GM10248 (cell line): ENCODE results near the gene MAPK9.
"Not testable (repeated sequence)": the region's sequence is repeated elsewhere in the genome, so short reads cannot be mapped to it uniquely, and the experiment has no call there.

Source experiments
- CTCF ChIA-PET: fragments of 300-600 bp; sonication (Branson Sonifier 250); formaldehyde crosslinking; extraction: SDS; loops from one replicate; lab custom pipeline; 2021; ENCODE audit warnings: antibody characterized with exemption; lab: Yijun Ruan, JAX
- POLR2A ChIA-PET: fragments of 350-650 bp; sonication (Branson Sonifier 250); formaldehyde crosslinking; extraction: SDS; loops from one replicate; lab custom pipeline; 2020; ENCODE audit warnings: antibody characterized with exemption; lab: Yijun Ruan, JAX
- DNase-seq: peaks from one replicate; pipeline ENCODE4 v3.0.0; 2012; ENCODE audit errors: extremely low spot score
- TF ChIP-seq, protein P1 (sequence below): IDR thresholded peaks from 2 replicates; pipeline ENCODE4 v1.5.1; 2012; ENCODE audit warnings: mild to moderate bottlenecking, low read depth; ENCODE audit errors: extremely low read depth, missing control alignments, control extremely low read depth

The MAPK9 gene

DNA sequence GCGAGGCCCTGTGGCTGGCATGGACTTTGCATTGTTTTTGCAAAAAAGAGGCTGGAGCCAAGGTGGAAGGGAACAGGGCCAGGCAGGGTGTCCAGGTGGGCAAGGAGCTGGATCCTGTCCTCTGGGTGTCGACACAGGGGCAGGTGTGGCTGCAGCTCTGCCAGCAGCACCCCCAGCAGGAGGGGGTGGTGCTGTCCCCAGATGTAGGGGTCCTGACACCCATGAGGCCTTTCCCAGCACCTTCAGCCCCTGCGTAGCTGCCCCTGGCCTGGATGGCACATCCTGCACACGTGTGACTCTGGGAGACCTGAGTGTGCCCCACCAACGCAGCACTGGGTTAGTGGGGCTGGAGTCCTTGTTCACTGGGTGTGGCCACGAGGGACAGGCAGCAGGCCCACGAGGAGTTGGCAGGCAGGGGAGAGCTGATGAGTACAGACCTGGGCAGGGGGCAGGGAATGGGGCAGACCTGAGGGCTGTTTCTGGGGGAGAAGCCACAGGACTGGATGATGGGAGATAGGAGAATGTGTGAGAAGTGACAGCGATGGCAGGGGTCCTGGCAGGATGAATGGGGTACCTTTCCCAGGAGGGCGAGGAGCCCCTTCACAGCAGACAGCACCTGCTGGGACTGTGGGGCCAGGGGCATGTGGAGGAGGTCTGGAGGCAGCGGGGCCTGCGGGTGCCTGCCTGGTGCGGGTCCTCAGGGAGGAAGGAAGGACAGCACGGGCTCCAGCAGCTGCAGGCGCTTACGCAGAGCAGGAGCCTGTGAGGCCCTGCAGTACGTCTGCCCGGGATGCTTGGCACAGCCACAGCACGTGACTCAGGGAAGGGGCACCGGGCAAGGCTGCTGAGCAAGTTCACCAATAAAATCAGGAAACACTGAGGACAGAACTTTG is 79.3 kb downstream of the MAPK9 start:
- TF ChIP-seq, protein P1, sequence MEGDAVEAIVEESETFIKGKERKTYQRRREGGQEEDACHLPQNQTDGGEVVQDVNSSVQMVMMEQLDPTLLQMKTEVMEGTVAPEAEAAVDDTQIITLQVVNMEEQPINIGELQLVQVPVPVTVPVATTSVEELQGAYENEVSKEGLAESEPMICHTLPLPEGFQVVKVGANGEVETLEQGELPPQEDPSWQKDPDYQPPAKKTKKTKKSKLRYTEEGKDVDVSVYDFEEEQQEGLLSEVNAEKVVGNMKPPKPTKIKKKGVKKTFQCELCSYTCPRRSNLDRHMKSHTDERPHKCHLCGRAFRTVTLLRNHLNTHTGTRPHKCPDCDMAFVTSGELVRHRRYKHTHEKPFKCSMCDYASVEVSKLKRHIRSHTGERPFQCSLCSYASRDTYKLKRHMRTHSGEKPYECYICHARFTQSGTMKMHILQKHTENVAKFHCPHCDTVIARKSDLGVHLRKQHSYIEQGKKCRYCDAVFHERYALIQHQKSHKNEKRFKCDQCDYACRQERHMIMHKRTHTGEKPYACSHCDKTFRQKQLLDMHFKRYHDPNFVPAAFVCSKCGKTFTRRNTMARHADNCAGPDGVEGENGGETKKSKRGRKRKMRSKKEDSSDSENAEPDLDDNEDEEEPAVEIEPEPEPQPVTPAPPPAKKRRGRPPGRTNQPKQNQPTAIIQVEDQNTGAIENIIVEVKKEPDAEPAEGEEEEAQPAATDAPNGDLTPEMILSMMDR, result no peak
- POLR2A ChIA-PET, result no interaction called here
- no peak for DNase-seq
- CTCF ChIA-PET, result no interaction called here

DNA sequence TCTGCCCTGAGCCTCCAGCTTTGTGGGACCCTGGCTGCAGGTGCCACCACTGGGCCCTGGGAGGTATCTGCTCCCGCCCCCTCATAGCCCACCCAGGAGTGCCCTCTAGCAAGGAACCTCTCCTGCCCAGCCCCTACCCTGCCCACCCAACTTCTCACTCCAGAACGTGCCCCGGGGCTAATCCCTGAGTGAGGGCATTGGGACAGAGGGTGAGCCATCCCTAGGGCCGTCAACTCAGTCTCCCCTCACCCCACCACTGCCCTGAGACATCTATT is 80.2 kb downstream of the MAPK9 start:
- TF ChIP-seq, protein P1, result no peak
- ChIA-PET POLR2A (no interaction called here), CTCF (no interaction called here)
- DNase-seq, result no peak

DNA sequence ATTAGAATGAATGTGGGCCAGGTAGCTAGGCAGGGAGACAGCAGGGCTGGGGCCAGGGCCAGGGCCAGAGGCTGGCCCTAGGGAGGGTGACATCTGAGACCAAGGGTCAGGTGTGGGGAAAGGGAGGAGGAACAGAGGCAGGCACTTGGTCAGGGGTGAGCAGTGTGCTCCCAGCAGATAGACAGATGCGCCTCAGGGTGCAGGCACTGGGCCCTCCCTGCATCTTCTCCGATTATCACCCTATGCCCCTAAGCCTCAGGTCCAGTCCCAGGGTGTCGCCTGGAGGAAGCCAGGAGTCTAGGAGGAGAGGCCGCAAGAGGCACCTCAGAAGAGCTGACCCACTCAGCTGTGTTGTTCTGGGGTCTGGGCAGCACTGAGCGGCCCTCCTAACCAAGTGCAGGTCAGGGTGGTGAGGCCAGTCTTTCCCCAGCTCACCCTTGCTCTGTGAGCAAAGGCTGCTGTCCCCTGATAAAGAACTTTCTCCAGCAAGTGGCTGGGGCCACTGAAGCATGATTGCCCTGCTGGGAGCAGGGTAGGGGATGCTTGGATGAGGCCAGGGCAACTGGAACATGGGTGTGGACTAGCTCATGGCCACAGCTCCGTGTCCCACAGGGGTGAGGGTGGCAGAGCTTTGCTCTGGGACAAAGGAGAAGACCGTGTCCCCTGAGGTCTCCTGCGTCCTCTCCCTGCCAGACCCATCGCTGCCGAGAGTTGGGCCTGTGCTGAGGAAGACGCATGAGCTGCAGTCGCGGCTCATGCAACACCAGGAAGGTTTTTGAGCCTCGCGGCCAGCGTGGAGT is 80.7 kb downstream of the MAPK9 start:
- TF ChIP-seq, protein P1, result no peak
- ChIA-PET POLR2A (interaction anchor here (0.6 kb wide), 1 partner anchor 121 kb away, joined by 3 read pairs; no protein-coding TSS in a partner anchor), CTCF (interaction anchor here (1.3 to 2.1 kb wide), 3 partner anchors 15 to 342 kb away, joined by 3 to 7 read pairs (median 4); no protein-coding TSS in a partner anchor)
- no peak for DNase-seq

DNA sequence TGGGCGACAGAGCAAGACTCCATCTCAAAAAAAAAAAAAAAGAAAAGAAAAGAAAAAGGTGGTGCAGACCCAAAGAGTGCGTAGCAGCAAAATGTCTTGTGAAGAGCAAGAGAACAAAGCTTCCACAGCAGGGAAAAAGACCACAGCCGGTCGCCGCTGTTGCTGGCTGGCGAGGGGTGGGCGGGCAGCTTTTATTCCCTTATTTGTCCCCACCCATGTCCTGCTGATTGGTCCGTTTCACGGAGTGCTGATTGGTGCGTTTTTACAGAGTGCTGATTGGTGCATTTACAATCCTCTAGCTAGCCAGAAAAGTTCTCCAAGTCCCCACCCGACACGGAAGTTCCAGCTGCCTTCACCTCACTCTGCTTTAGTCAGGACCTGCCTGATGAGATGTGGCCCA is 81.8 kb downstream of the MAPK9 start:
- CTCF ChIA-PET, result interaction anchor here (1.3 to 2.2 kb wide), 4 partner anchors 12 to 341 kb away, joined by 3 to 7 read pairs (median 4); no protein-coding TSS in a partner anchor
- POLR2A ChIA-PET, DNase-seq: not testable (repeated sequence)

DNA sequence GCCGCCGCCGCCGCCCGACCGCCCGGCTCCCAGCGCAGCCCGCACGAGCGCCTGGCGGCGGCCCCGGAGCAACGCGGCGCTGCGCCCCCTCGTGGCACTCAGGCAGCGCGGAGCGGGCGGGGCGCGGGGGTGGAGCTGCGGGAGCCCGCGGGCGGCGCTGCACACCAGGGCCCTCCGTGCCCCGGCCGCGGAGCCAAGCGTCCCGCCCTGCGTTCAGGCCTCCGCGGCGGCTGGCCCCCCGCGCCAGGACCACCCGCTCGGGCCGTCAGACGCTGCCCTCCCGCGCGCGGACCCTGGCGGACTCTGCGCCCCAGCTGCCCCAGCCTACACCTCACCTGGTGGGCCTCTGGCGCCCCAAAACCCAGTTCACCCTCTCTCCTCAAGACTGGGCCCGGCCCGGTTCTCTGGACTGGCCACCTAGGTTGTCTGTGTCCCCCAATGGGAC is 82.7 kb downstream of the MAPK9 start, which contains the start of gene RASGEF1C:
RASGEF1C (minus strand) TSS at position 75 of the 445 bp plus-strand sequence. CDS start 71,159 bp downstream, outside the sequence.
- CTCF ChIA-PET, result interaction anchor here (0.6 to 2.2 kb wide), 6 partner anchors 8 to 120 kb away, joined by 3 to 7 read pairs (median 4); no protein-coding TSS in a partner anchor
- TF ChIP-seq, protein P1, result peak; percentile 79

DNA sequence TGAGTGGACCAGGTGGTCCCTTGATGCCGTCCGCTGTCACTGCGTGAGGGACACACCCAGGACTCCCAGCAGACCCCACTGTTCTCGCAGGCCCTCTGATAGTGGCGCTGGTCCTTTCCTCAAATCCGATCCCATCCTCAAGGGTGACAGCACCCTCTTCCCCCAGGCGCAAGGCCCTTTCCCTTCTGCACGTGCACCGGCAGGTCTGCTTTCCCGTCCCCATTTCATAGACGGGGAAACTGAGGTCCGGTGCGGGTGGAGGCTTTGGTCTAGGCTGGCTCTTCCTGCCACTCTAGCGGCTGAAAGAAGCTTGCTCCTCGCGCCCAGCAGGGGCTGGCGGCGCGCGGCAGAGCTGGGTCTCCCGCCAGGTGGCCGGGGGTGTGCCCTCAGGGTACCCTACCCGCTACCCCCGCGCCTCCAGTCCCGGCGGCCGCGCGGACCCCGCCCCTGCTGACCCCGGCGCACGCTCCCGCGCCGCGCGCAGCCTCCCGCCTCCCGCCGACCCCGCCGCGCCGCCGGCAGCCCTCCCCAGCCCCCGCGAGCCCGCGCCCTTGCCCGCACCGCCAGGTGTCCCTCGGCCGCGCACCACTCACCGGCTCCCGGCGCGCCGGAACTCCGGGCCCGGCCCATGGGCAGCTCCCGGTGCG is 83.3 kb downstream of the MAPK9 start:
- ChIA-PET CTCF (interaction anchor here (0.6 to 2.2 kb wide), 5 partner anchors 10 to 120 kb away, joined by 3 to 5 read pairs (median 3); no protein-coding TSS in a partner anchor), POLR2A (no interaction called here)
- TF ChIP-seq, protein P1, result no peak
- no peak for DNase-seq

More for the DNA sequence above, 82.7 kb downstream of the MAPK9 start, which contains the start of gene RASGEF1C:
- DNase-seq, result peak; percentile 78
- POLR2A ChIA-PET, result no interaction called here
